ENCODE measurements around the gene HSPA4L.

The HSPA4L gene
- total RNA-seq, result 0 to 0.85 (median 0) reads per million in 3 experiments

- peak; percentile 17 for DNase-seq
These were observed at the start of gene HSPA4L for GRCh38 chr4:127782275-127783025. Gene HSPA4L (plus strand): TSS chr4:127782322. CDS start chr4:127782551, 229 bp downstream.

- no peak for DNase-seq
These were observed 49.3 kb upstream of the HSPA4L start for GRCh38 chr4:127732623-127733328.

- no peak for DNase-seq
These were observed 47.1 kb upstream of the HSPA4L start for GRCh38 chr4:127734976-127735375.

- no peak for DNase-seq
These were observed 44.8 kb upstream of the HSPA4L start for GRCh38 chr4:127737295-127737694.

- no peak for DNase-seq
These were observed 40.9 kb upstream of the HSPA4L start for GRCh38 chr4:127741247-127741646.

- DNase-seq, result no peak
These were observed 34.2 kb upstream of the HSPA4L start for GRCh38 chr4:127747883-127748282.

- no peak for DNase-seq
These were observed 33.2 kb upstream of the HSPA4L start for GRCh38 chr4:127748957-127749356.

- no peak for DNase-seq
These were observed 25.2 kb upstream of the HSPA4L start for GRCh38 chr4:127756906-127757305.

- no peak for DNase-seq
These were observed 22.8 kb upstream of the HSPA4L start for GRCh38 chr4:127759228-127759820.

GRCh38 chr4:127759893-127760292 is 22.2 kb upstream of the HSPA4L start:
- DNase-seq, result no peak

GRCh38 chr4:127771535-127772275 is 10.4 kb upstream of the HSPA4L start:
- no peak for DNase-seq

- no peak for DNase-seq
These were observed 9.1 kb upstream of the HSPA4L start for GRCh38 chr4:127772769-127773671.

- no peak for DNase-seq
These were observed 6.3 kb upstream of the HSPA4L start for GRCh38 chr4:127775843-127776242.

- no peak for DNase-seq
These were observed 5.5 kb upstream of the HSPA4L start for GRCh38 chr4:127776620-127777019.

GRCh38 chr4:127777487-127777886 is 4.6 kb upstream of the HSPA4L start:
- DNase-seq, result no peak

- no peak for DNase-seq
These were observed 4.0 kb upstream of the HSPA4L start for GRCh38 chr4:127778102-127778501.

- DNase-seq, result no peak
These were observed 1.5 kb upstream of the HSPA4L start for GRCh38 chr4:127780598-127780997.

GRCh38 chr4:127781300-127782024 is 660 bp upstream of the HSPA4L start:
- DNase-seq, result peak; percentile 0

GRCh38 chr4:127782025-127782274 is 172 bp upstream of the HSPA4L start:
- no peak for DNase-seq

GRCh38 chr4:127783026-127783769 is 1.1 kb downstream of the HSPA4L start:
- peak; percentile 3 for DNase-seq
